ENCODE results near the gene CTTNBP2.

The CTTNBP2 gene

GRCh38 chr7:117750612-117751563, 122.4 kb downstream of the CTTNBP2 start:
- DNase-seq (ENCODE audit: insufficient read length, low spot score) (no peak), FAIRE-seq (no peak)
- no peak for TF ChIP-seq POU2F2 (IDR thresholded peaks at IDR 0.05; ENCODE audit: low read depth, low read length)
- no peak for TF ChIP-seq PAX5 (IDR thresholded peaks at IDR 0.05; ENCODE audit: insufficient read depth, low read length, severe bottlenecking)
- TF ChIP-seq POLR2AphosphoS5 (IDR thresholded peaks at IDR 0.05; ENCODE audit: low read depth, low read length): no peak
- TF ChIP-seq SPI1 (IDR thresholded peaks at IDR 0.05; ENCODE audit: low read depth, low read length): no peak
- TF ChIP-seq POLR2A (IDR thresholded peaks at IDR 0.05; ENCODE audit: low read depth, low read length): no peak
- no peak for TF ChIP-seq TAF1 (IDR thresholded peaks at IDR 0.05; ENCODE audit: low read depth, low read length)

DNA sequence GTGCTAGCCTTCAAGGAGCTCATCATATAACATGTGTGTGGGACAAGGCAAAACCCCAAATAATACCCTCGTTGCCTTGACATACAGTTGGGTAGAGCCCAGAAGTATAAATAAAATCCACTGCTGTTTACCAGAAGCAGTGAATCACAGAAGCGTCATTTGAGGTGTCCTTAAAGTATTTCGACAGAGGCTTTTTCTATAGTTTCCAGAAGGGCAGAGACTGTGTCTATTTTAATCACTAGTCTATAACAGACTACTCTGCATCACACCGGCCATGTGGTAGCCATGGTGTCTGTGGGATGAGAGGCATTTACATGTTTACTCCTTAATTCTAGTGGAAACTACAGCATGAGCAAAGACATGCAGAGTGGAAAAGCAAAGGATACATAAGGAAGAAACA, 131.3 kb downstream of the CTTNBP2 start:
- TF ChIP-seq SPI1 (IDR thresholded peaks at IDR 0.05; ENCODE audit: low read depth, low read length) (no peak), POLR2A (IDR thresholded peaks at IDR 0.05; ENCODE audit: low read depth, low read length) (no peak), POLR2AphosphoS5 (IDR thresholded peaks at IDR 0.05; ENCODE audit: low read depth, low read length) (no peak), POU2F2 (IDR thresholded peaks at IDR 0.05; ENCODE audit: low read depth, low read length) (no peak), TAF1 (IDR thresholded peaks at IDR 0.05; ENCODE audit: low read depth, low read length) (no peak), PAX5 (IDR thresholded peaks at IDR 0.05; ENCODE audit: insufficient read depth, low read length, severe bottlenecking) (no peak)
- no peak for FAIRE-seq
- DNase-seq (ENCODE audit: insufficient read length, low spot score): no peak

- DNase-seq (ENCODE audit: insufficient read length, low spot score): no peak
- FAIRE-seq: no peak
- TF ChIP-seq PAX5 (IDR thresholded peaks at IDR 0.05; ENCODE audit: insufficient read depth, low read length, severe bottlenecking) (no peak), POLR2A (IDR thresholded peaks at IDR 0.05; ENCODE audit: low read depth, low read length) (no peak), POU2F2 (IDR thresholded peaks at IDR 0.05; ENCODE audit: low read depth, low read length) (no peak), POLR2AphosphoS5 (IDR thresholded peaks at IDR 0.05; ENCODE audit: low read depth, low read length) (no peak), TAF1 (IDR thresholded peaks at IDR 0.05; ENCODE audit: low read depth, low read length) (no peak), SPI1 (IDR thresholded peaks at IDR 0.05; ENCODE audit: low read depth, low read length) (no peak)
Measured at GRCh38 chr7:117739085-117739484, 134.2 kb downstream of the CTTNBP2 start.

DNA sequence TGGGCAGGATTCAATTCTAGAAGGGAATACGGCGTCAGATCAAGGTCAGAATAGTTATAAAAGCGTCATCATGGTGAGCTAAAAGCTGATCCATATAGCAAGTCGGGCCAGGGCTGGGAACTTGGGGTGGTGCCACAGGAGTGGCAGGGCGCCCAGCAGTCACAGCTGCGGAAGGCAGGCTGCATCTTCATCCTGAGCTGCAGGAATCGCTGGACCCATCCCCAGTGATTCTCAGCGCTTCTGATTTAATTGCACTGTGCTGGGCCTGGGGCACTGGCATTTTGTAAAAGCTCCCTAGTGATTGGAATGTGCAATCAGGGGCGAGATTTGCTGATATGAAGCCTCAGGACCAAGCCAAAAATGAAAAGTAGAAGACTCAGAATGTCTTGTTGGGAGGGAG, 135.3 kb downstream of the CTTNBP2 start:
- no peak for DNase-seq (ENCODE audit: insufficient read length, low spot score)
- TF ChIP-seq POU2F2 (IDR thresholded peaks at IDR 0.05; ENCODE audit: low read depth, low read length) (no peak), TAF1 (IDR thresholded peaks at IDR 0.05; ENCODE audit: low read depth, low read length) (no peak), PAX5 (IDR thresholded peaks at IDR 0.05; ENCODE audit: insufficient read depth, low read length, severe bottlenecking) (no peak), POLR2A (IDR thresholded peaks at IDR 0.05; ENCODE audit: low read depth, low read length) (no peak), SPI1 (IDR thresholded peaks at IDR 0.05; ENCODE audit: low read depth, low read length) (no peak), POLR2AphosphoS5 (IDR thresholded peaks at IDR 0.05; ENCODE audit: low read depth, low read length) (no peak)
- FAIRE-seq: no peak

DNA sequence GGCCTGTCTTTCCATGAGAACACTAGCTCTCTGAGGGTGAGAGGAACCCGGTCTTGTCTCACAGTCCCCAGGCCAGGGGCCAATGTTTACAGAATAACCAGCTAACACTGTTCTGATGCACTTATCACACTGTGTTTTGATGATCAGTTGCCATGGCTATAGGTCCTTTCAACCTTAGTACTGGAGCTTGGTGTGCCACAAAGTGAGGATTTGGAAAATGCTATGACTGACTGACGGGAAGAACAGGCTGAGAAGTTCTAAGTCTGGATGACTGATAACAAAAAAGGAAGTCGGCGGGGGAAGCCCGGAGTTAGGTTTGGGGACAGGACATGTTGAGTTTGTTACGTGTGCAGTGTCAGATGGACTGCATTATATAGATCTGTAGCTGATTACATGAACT, 141.8 kb downstream of the CTTNBP2 start:
- TF ChIP-seq POLR2AphosphoS5 (IDR thresholded peaks at IDR 0.05; ENCODE audit: low read depth, low read length): no peak
- peak; percentile 91 for TF ChIP-seq SPI1 (IDR thresholded peaks at IDR 0.05; ENCODE audit: low read depth, low read length)
- FAIRE-seq: peak; percentile 68
- DNase-seq (ENCODE audit: insufficient read length, low spot score): no peak

- FAIRE-seq (no peak), DNase-seq (ENCODE audit: insufficient read length, low spot score) (no peak)
- no peak for TF ChIP-seq POLR2AphosphoS5 (IDR thresholded peaks at IDR 0.05; ENCODE audit: low read depth, low read length)
- TF ChIP-seq PAX5 (IDR thresholded peaks at IDR 0.05; ENCODE audit: insufficient read depth, low read length, severe bottlenecking): no peak
- TF ChIP-seq POU2F2 (IDR thresholded peaks at IDR 0.05; ENCODE audit: low read depth, low read length): no peak
- no peak for TF ChIP-seq TAF1 (IDR thresholded peaks at IDR 0.05; ENCODE audit: low read depth, low read length)
- TF ChIP-seq POLR2A (IDR thresholded peaks at IDR 0.05; ENCODE audit: low read depth, low read length): no peak
- no peak for TF ChIP-seq SPI1 (IDR thresholded peaks at IDR 0.05; ENCODE audit: low read depth, low read length)
Measured at GRCh38 chr7:117730390-117730789, 142.9 kb downstream of the CTTNBP2 start.

GRCh38 chr7:117728890-117729624, 144.2 kb downstream of the CTTNBP2 start:
- FAIRE-seq (no peak), DNase-seq (ENCODE audit: insufficient read length, low spot score) (no peak)
- TF ChIP-seq TAF1 (IDR thresholded peaks at IDR 0.05; ENCODE audit: low read depth, low read length): no peak
- no peak for TF ChIP-seq PAX5 (IDR thresholded peaks at IDR 0.05; ENCODE audit: insufficient read depth, low read length, severe bottlenecking)
- TF ChIP-seq SPI1 (IDR thresholded peaks at IDR 0.05; ENCODE audit: low read depth, low read length): no peak
- TF ChIP-seq POLR2A (IDR thresholded peaks at IDR 0.05; ENCODE audit: low read depth, low read length): no peak
- no peak for TF ChIP-seq POLR2AphosphoS5 (IDR thresholded peaks at IDR 0.05; ENCODE audit: low read depth, low read length)
- TF ChIP-seq POU2F2 (IDR thresholded peaks at IDR 0.05; ENCODE audit: low read depth, low read length): no peak

- FAIRE-seq (no peak), DNase-seq (ENCODE audit: insufficient read length, low spot score) (no peak)
- no peak for TF ChIP-seq POLR2AphosphoS5 (IDR thresholded peaks at IDR 0.05; ENCODE audit: low read depth, low read length)
- TF ChIP-seq PAX5 (IDR thresholded peaks at IDR 0.05; ENCODE audit: insufficient read depth, low read length, severe bottlenecking): no peak
- no peak for TF ChIP-seq SPI1 (IDR thresholded peaks at IDR 0.05; ENCODE audit: low read depth, low read length)
Measured at GRCh38 chr7:117724898-117725297, 148.3 kb downstream of the CTTNBP2 start.

DNA sequence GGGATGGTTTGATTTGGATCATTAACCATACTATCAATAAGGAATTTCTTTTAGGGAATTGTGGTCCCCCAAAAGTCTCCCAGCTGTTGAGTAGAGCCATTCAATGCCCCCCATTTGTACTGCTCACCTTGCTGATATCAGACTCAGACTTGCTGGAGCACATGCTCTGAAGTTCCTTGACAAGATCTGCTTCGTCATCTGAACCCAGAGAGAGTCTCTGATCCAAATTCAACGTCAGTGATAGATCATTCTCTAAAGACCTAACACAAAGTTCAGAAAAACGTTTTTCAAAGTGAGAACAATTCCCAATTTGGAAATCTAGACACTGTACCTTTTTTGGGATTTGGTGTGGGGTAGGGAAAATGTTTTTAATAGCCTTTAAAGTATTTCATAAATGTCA, 153.9 kb downstream of the CTTNBP2 start:
- DNase-seq (ENCODE audit: insufficient read length, low spot score) (no peak), FAIRE-seq (no peak)
- TF ChIP-seq POLR2AphosphoS5 (IDR thresholded peaks at IDR 0.05; ENCODE audit: low read depth, low read length): no peak
- no peak for TF ChIP-seq POU2F2 (IDR thresholded peaks at IDR 0.05; ENCODE audit: low read depth, low read length)
- no peak for TF ChIP-seq POLR2A (IDR thresholded peaks at IDR 0.05; ENCODE audit: low read depth, low read length)
- TF ChIP-seq PAX5 (IDR thresholded peaks at IDR 0.05; ENCODE audit: insufficient read depth, low read length, severe bottlenecking): no peak
- no peak for TF ChIP-seq SPI1 (IDR thresholded peaks at IDR 0.05; ENCODE audit: low read depth, low read length)
- no peak for TF ChIP-seq TAF1 (IDR thresholded peaks at IDR 0.05; ENCODE audit: low read depth, low read length)

Measured in GM12891 (cell line).